Measurements from ENCODE around the gene HCLS1.

DNA sequence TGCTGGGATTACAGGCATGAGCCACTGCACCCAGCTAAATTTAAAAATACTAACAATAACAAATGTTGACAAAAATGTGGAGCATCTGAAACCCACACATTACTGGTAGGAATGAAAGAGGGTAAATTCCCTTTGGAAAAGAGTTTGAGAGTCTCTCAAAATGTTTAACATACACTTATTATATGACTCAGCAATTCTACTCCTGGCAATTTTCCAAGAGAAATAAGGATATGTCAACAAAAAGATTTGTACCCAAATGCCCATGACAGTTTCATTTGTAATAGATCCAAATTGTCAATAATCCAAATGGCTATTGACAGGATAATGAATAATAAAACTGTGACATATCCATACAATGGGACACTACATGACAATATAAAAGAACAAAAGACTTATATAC is 9.0 kb downstream of the HCLS1 start:
- TF ChIP-seq, protein P1, sequence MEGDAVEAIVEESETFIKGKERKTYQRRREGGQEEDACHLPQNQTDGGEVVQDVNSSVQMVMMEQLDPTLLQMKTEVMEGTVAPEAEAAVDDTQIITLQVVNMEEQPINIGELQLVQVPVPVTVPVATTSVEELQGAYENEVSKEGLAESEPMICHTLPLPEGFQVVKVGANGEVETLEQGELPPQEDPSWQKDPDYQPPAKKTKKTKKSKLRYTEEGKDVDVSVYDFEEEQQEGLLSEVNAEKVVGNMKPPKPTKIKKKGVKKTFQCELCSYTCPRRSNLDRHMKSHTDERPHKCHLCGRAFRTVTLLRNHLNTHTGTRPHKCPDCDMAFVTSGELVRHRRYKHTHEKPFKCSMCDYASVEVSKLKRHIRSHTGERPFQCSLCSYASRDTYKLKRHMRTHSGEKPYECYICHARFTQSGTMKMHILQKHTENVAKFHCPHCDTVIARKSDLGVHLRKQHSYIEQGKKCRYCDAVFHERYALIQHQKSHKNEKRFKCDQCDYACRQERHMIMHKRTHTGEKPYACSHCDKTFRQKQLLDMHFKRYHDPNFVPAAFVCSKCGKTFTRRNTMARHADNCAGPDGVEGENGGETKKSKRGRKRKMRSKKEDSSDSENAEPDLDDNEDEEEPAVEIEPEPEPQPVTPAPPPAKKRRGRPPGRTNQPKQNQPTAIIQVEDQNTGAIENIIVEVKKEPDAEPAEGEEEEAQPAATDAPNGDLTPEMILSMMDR (IDR thresholded peaks at IDR 0.05; ENCODE audit: borderline replicate concordance, extremely low read depth, low read length, poor library complexity, severe bottlenecking) = no peak
- TF ChIP-seq EZH2 (IDR thresholded peaks at IDR 0.05; ENCODE audit: borderline replicate concordance, low read depth, low read length, severe bottlenecking) = no peak
